PFSK-1 (cell line): ENCODE measurements around the gene C9orf43.

Experiments
- FOXP2 ChIP-seq: optimal IDR thresholded peaks from 2 replicates; pipeline ENCODE3; 2011; ENCODE audit warnings: borderline replicate concordance, control low read depth, inconsistent platforms; ENCODE audit not compliant: insufficient read depth; ENCODE audit errors: extremely low read length, extremely low read depth
- POLR2AphosphoS5 ChIP-seq: IDR thresholded peaks from 2 replicates; pipeline ENCODE4 v1.6.1; 2012; ENCODE audit warnings: low read depth, mild to moderate bottlenecking, control low read depth, low read length, moderate library complexity
- REST ChIP-seq, 2 experiments: IDR thresholded peaks; 2 replicates each; pipeline versions ENCODE4 v1.6.1 to v1.8.0; 2011 to 2012; ENCODE audit warnings: low read depth in 2 of 2, low read length in 2 of 2, control low read depth in 1 of 2, inconsistent platforms in 1 of 2, mild to moderate bottlenecking in 1 of 2, moderate library complexity in 1 of 2; ENCODE audit not compliant: insufficient read depth in 1 of 2
- SIN3A ChIP-seq: IDR thresholded peaks from 2 replicates; pipeline ENCODE4 v1.6.1; 2012; ENCODE audit warnings: mild to moderate bottlenecking, low read length, moderate library complexity, borderline replicate concordance; ENCODE audit not compliant: insufficient read depth
- TAF1 ChIP-seq: IDR thresholded peaks from 2 replicates; pipeline ENCODE4 v1.6.1; 2012; ENCODE audit warnings: low read length, control low read depth, borderline replicate concordance; ENCODE audit not compliant: insufficient read depth

Gene C9orf43

GRCh38 chr9:113389451-113389850 is 21.1 kb upstream of the C9orf43 start:
- TF ChIP-seq POLR2AphosphoS5 (no peak), FOXP2 (no peak), SIN3A (no peak), REST (IDR thresholded peaks at IDR 0.05; ENCODE audit: insufficient read depth in 1 of 2, low read depth in 2 of 2, low read length in 2 of 2) (no peak), TAF1 (no peak)

DNA sequence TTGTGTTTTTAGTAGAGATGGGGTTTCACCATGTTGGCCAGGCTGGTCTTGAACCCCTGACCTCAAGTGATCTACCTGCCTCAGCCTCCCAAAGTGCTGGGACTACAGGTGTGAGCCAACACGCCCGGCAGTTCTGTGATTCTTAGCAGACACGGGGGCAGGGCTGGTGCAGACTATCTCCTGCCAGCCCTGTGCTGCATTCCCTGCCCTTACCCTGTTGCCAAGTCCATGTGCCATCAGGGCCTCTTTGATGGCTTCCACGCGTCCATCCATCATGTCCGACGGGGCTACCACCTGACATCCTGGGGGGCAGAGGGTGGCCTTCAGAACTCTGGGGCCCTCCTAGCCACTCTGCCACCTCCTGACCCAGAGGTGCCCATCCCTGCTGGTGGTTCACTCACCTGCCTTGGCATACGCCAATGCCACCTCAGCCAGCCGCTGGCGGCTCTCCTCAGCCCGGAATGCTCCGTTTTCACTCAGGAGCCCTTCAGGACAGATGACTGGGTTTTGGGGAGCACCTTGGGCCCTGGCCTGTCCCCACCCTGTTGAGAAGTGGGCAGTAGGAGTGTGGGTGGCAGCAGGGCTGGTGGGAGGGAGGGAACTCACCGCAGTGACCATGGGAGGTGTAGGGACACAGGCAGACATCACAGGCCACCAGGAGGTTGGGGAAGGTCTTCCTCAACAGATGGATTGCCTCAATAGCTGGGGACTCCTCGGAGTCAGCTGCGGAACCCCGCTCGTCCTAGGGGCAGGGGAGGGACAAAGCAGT is 20.2 kb upstream of the C9orf43 start:
- no peak for TF ChIP-seq POLR2AphosphoS5
- TF ChIP-seq FOXP2 = no peak
- TF ChIP-seq REST (IDR thresholded peaks at IDR 0.05; ENCODE audit: insufficient read depth in 1 of 2, low read depth in 2 of 2, low read length in 2 of 2) = no peak
- TF ChIP-seq SIN3A = no peak
- TF ChIP-seq TAF1 = no peak

- TF ChIP-seq SIN3A = no peak
- no peak for TF ChIP-seq TAF1
- no peak for TF ChIP-seq POLR2AphosphoS5
- TF ChIP-seq REST (IDR thresholded peaks at IDR 0.05; ENCODE audit: insufficient read depth in 1 of 2, low read depth in 2 of 2, low read length in 2 of 2) = no peak
- TF ChIP-seq FOXP2 = no peak
These were observed 18.6 kb upstream of the C9orf43 start for GRCh38 chr9:113391917-113392316.

- TF ChIP-seq TAF1 = no peak
- TF ChIP-seq SIN3A = no peak
- no peak for TF ChIP-seq FOXP2
- no peak for TF ChIP-seq POLR2AphosphoS5
- no peak for TF ChIP-seq REST (IDR thresholded peaks at IDR 0.05; ENCODE audit: insufficient read depth in 1 of 2, low read depth in 2 of 2, low read length in 2 of 2)
These were observed 17.3 kb upstream of the C9orf43 start for GRCh38 chr9:113393281-113393680.
